ENCODE results near the gene CAND2. TPM values are rescaled to one million over a fixed set of nuclear protein-coding genes. Genes with fewer than 3 reads are reported as not detected.

The CAND2 gene
- total and polyA plus RNA-seq, 9 of the 15 experiments (the other 6 are each of a cell fraction or from before 2014, with no cell fraction given): 0.91 to 14.9 (median 4.3) TPM

GRCh38 chr3:12841149-12841969 is 44.9 kb downstream of the CAND2 start, which contains the start of gene RPL32 (continued):
- TF ChIP-seq ATF3 (IDR thresholded peaks at IDR 0.05) (peak; percentile 92), ATF3 (CRISPR knock-in tag; conservative IDR thresholded peaks at IDR 0.05) (0 out of 2 replicates have a peak, but pooled peaks have one; percentile 20), ZEB2 (IDR thresholded peaks at IDR 0.05) (no peak), ZNF79 (CRISPR knock-in tag; IDR thresholded peaks at IDR 0.05; ENCODE audit: low read depth) (0 out of 2 replicates have a peak, but pooled peaks have one; percentile 40), ZNF561 (CRISPR knock-in tag; conservative IDR thresholded peaks at IDR 0.05) (no peak), NCOA1 (IDR thresholded peaks at IDR 0.05; ENCODE audit: low read depth) (no peak), NUFIP1 (IDR thresholded peaks at IDR 0.05; ENCODE audit: partially characterized antibody) (no peak), ZNF316 (IDR thresholded peaks at IDR 0.05) (no peak), SMARCA5 (IDR thresholded peaks at IDR 0.05) (no peak), MAFF (IDR thresholded peaks at IDR 0.05; ENCODE audit: low read length) (no peak), SRSF9 (IDR thresholded peaks at IDR 0.05; ENCODE audit: borderline replicate concordance, low read depth, low read length) (no peak), ZNF212 (CRISPR knock-in tag; IDR thresholded peaks at IDR 0.05) (no peak), ZNF518B (CRISPR knock-in tag; IDR thresholded peaks at IDR 0.05) (no peak), EP400 (IDR thresholded peaks at IDR 0.05) (peak; percentile 99), ARID3B (CRISPR knock-in tag; IDR thresholded peaks at IDR 0.05; ENCODE audit: borderline replicate concordance) (no peak), SMARCA4 (IDR thresholded peaks at IDR 0.05) (no peak), HSF4 (CRISPR knock-in tag; IDR thresholded peaks at IDR 0.05; ENCODE audit: borderline replicate concordance) (no peak), GMEB1 (CRISPR knock-in tag; IDR thresholded peaks at IDR 0.05) (peak; percentile 47; the same call in 1 of the 2 replicates), ZNF232 (CRISPR knock-in tag; IDR thresholded peaks at IDR 0.05) (no peak), ADNP (tag; IDR thresholded peaks at IDR 0.05) (no peak), RBM25 (IDR thresholded peaks at IDR 0.05; ENCODE audit: low read depth, low read length, severe bottlenecking) (peak; percentile 76)

Measured in K562 (cell line).